Hepatocyte (in vitro differentiated cells): ENCODE measurements around the gene UMAD1. TPM values are rescaled to one million over a fixed set of nuclear protein-coding genes. Genes with fewer than 3 reads are reported as not detected.

Experiments
- DNase-seq: peaks from one replicate; pipeline ENCODE4 v3.0.0-alpha.2; 2016; ENCODE audit warnings: low spot score
- H2AFZ ChIP-seq: fragments of 200-600 bp; sonication (generic); 2 replicates; pipeline ENCODE4 v1.6.0; 2016; ENCODE audit warnings: antibody characterized with exemption, mild to moderate bottlenecking
- H3K27ac ChIP-seq: fragments of 200-600 bp; sonication (generic); 2 replicates; pipeline ENCODE4 v1.5.1; 2016; ENCODE audit warnings: mild to moderate bottlenecking
- H3K27me3 ChIP-seq: fragments of 200-600 bp; sonication (generic); 2 replicates; pipeline ENCODE4 v1.6.1; 2016
- H3K36me3 ChIP-seq: fragments of 200-600 bp; sonication (generic); replicated peaks from 2 replicates; pipeline ENCODE4 v1.5.1; 2016; ENCODE audit warnings: low read depth; ENCODE audit not compliant: insufficient read depth
- H3K4me1 ChIP-seq: fragments of 200-600 bp; sonication (generic); 2 replicates; pipeline ENCODE4 v1.5.1; 2016; ENCODE audit warnings: mild to moderate bottlenecking, moderate library complexity; ENCODE audit not compliant: insufficient read depth
- H3K4me2 ChIP-seq: fragments of 200-600 bp; sonication (generic); 2 replicates; pipeline ENCODE4 v1.6.0; 2016
- H3K4me3 ChIP-seq: fragments of 200-600 bp; sonication (generic); 2 replicates; pipeline ENCODE4 v1.5.1; 2016; ENCODE audit warnings: mild to moderate bottlenecking
- H3K79me2 ChIP-seq: fragments of 200-600 bp; sonication (generic); 2 replicates; pipeline ENCODE4 v1.6.0; 2017; ENCODE audit warnings: mild to moderate bottlenecking
- H3K9me2 ChIP-seq: fragments of 200-600 bp; sonication (generic); replicated peaks from 2 replicates; pipeline ENCODE4 v1.6.0; 2017; ENCODE audit warnings: mild to moderate bottlenecking; ENCODE audit not compliant: insufficient read depth
- H3K9me3 ChIP-seq: fragments of 200-600 bp; sonication (generic); 2 replicates; pipeline ENCODE4 v1.5.1; 2016; ENCODE audit warnings: low read depth, mild to moderate bottlenecking
- H4K20me1 ChIP-seq: fragments of 200-600 bp; sonication (generic); 2 replicates; pipeline ENCODE4 v1.6.0; 2016; ENCODE audit warnings: mild to moderate bottlenecking; ENCODE audit not compliant: insufficient read depth, poor library complexity, severe bottlenecking
- EZH2 ChIP-seq: fragments of 200-600 bp; sonication (generic); IDR thresholded peaks from 2 replicates; pipeline ENCODE4 v1.6.1; 2016; ENCODE audit warnings: antibody characterized with exemption, mild to moderate bottlenecking, borderline replicate concordance
- EZH2phosphoT487 ChIP-seq: fragments of 200-600 bp; sonication (generic); IDR thresholded peaks from one replicate; pipeline ENCODE4 v1.6.1; 2018; ENCODE audit warnings: antibody characterized with exemption, mild to moderate bottlenecking, low read depth, moderate library complexity; ENCODE audit not compliant: unreplicated experiment, severe bottlenecking
- WGBS: methylation state at CpG from one replicate; pipeline ENCODE4 v1.1.6; 2016; ENCODE audit warnings: low lambda C conversion rate; ENCODE audit errors: missing lambda C conversion rate; 5-methylcytosine and 5-hydroxymethylcytosine counted together
- polyA plus RNA-seq: library from polyadenylated mRNA; unstranded; fragments of >200 nt; fragmentation: Nextera tagmentation; extraction: Ambion mirVana; gene quantifications from 2 replicates; pipeline ENCODE4 v1.2.1, GENCODE V29; 2016
- total RNA-seq: library from RNA; depleted of rRNA; stranded (reverse); fragments of >200 nt; gene quantifications from 2 replicates; pipeline ENCODE4 v1.2.3, GENCODE V29; 2014
- TF ChIP-seq, protein P1 (sequence below): fragments of 200-600 bp; sonication (generic); IDR thresholded peaks from 2 replicates; pipeline ENCODE4 v1.5.1; 2016; ENCODE audit warnings: antibody characterized with exemption, mild to moderate bottlenecking; ENCODE audit not compliant: poor library complexity

The UMAD1 gene
- total and polyA plus RNA-seq, 2 experiments from 2014 or later = 15.7 to 29.0 TPM

GRCh38 chr7:7707806-7708205 is 67.3 kb downstream of the UMAD1 start:
- peak overlapping the region; percentile 11 for H3K27ac ChIP-seq
- WGBS = 43% methylated on average over 4 of the region's 4 CpGs
- H3K9me3 ChIP-seq = no peaks in the 10 kb centered on the region
- no peak overlapping the region for H2AFZ ChIP-seq
- TF ChIP-seq EZH2 = no peak
- no peak for TF ChIP-seq EZH2phosphoT487
- TF ChIP-seq, protein P1, sequence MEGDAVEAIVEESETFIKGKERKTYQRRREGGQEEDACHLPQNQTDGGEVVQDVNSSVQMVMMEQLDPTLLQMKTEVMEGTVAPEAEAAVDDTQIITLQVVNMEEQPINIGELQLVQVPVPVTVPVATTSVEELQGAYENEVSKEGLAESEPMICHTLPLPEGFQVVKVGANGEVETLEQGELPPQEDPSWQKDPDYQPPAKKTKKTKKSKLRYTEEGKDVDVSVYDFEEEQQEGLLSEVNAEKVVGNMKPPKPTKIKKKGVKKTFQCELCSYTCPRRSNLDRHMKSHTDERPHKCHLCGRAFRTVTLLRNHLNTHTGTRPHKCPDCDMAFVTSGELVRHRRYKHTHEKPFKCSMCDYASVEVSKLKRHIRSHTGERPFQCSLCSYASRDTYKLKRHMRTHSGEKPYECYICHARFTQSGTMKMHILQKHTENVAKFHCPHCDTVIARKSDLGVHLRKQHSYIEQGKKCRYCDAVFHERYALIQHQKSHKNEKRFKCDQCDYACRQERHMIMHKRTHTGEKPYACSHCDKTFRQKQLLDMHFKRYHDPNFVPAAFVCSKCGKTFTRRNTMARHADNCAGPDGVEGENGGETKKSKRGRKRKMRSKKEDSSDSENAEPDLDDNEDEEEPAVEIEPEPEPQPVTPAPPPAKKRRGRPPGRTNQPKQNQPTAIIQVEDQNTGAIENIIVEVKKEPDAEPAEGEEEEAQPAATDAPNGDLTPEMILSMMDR = no peak
- no peaks in the 10 kb centered on the region for H3K79me2 ChIP-seq
- H3K4me1 ChIP-seq = peaks cover 27% of the 10 kb centered on the region
- no peaks in the 10 kb centered on the region for H3K27me3 ChIP-seq
- H4K20me1 ChIP-seq = no peaks in the 10 kb centered on the region
- H3K4me2 ChIP-seq = peak overlapping the region; percentile 23
- H3K36me3 ChIP-seq = no peaks in the 10 kb centered on the region
- no peak overlapping the region for H3K4me3 ChIP-seq
- no peaks in the 10 kb centered on the region for H3K9me2 ChIP-seq
- DNase-seq = peak; percentile 31

DNA sequence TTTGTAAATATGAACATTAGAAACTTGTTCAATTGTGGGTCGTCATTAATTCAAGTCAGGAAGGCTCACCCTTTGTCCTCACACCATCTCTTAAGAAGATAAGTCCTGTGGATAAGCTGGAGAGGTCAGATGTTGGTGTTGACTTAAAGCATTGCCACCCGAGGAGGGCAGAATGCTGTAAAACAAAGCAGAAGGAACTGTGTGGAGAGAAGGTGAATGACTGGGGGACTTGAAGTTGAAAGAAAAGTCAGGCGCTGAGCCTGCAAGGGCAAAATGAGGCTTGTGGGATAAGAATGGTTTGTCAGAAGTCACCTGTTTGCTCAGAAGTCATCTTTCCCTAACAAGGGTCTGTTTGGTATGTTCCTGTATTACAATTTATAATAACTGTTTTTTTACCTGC is 68.7 kb downstream of the UMAD1 start:
- Histone ChIP-seq H3K27me3 (no peaks in the 10 kb centered on the region), H3K4me3 (no peak overlapping the region), H3K4me1 (peaks cover 21% of the 10 kb centered on the region), H3K4me2 (peak overlapping the region; percentile 15), H3K9me2 (no peaks in the 10 kb centered on the region), H3K27ac (no peak overlapping the region), H3K79me2 (no peaks in the 10 kb centered on the region), H4K20me1 (no peaks in the 10 kb centered on the region), H2AFZ (no peak overlapping the region), H3K9me3 (no peaks in the 10 kb centered on the region), H3K36me3 (no peaks in the 10 kb centered on the region)
- TF ChIP-seq EZH2 (no peak), EZH2phosphoT487 (no peak)
- TF ChIP-seq, protein P1 = no peak
- DNase-seq = peak; percentile 31
- WGBS = 33% methylated on average over 3 of the region's 3 CpGs

- H3K9me3 ChIP-seq = no peaks in the 10 kb centered on the region
- peaks cover 21% of the 10 kb centered on the region for H3K4me1 ChIP-seq
- H3K9me2 ChIP-seq = no peaks in the 10 kb centered on the region
- H2AFZ ChIP-seq = no peak overlapping the region
- 95% methylated on average over 2 of the region's 2 CpGs for WGBS
- TF ChIP-seq, protein P1 = no peak
- TF ChIP-seq EZH2 (no peak), EZH2phosphoT487 (no peak)
- H4K20me1 ChIP-seq = no peaks in the 10 kb centered on the region
- H3K36me3 ChIP-seq = no peaks in the 10 kb centered on the region
- no peak for DNase-seq
- no peak overlapping the region for H3K4me3 ChIP-seq
- no peaks in the 10 kb centered on the region for H3K27me3 ChIP-seq
- no peaks in the 10 kb centered on the region for H3K79me2 ChIP-seq
- no peak overlapping the region for H3K27ac ChIP-seq
- no peak overlapping the region for H3K4me2 ChIP-seq
Measured at GRCh38 chr7:7710469-7710868, 69.9 kb downstream of the UMAD1 start.

GRCh38 chr7:7713730-7714129 is 73.2 kb downstream of the UMAD1 start:
- H3K79me2 ChIP-seq = no peaks in the 10 kb centered on the region
- no peak overlapping the region for H3K4me3 ChIP-seq
- no peak overlapping the region for H2AFZ ChIP-seq
- no peaks in the 10 kb centered on the region for H3K9me2 ChIP-seq
- H3K27me3 ChIP-seq = no peaks in the 10 kb centered on the region
- H3K36me3 ChIP-seq = no peaks in the 10 kb centered on the region
- H4K20me1 ChIP-seq = no peaks in the 10 kb centered on the region
- H3K9me3 ChIP-seq = no peaks in the 10 kb centered on the region
- no peak overlapping the region for H3K4me2 ChIP-seq
- no peak for DNase-seq
- TF ChIP-seq, protein P1 = no peak
- TF ChIP-seq EZH2phosphoT487 = no peak
- no peak for TF ChIP-seq EZH2
- 90% methylated on average over 4 of the region's 4 CpGs for WGBS
- no peak overlapping the region for H3K27ac ChIP-seq
- peaks cover 4% of the 10 kb centered on the region for H3K4me1 ChIP-seq
